Measurements from ENCODE around the gene BCDIN3D.

DNA sequence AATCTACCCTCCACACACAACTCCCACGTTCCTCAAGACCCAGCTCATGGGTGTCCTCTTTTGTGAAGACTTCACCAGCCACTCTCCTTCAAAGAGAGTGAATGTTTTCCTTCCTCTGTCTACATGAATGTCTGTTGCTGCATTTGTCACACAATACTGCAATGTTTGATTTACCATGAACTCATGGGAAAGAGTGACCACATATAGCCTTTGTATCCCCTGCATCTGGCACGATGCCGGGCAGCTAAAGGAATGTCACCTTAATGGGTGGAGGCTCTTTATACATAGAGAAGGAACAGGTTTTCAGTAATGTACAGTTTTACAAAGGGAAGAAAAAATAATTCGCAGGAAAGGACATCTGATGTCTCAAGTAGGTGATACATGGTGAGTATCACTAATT is 12.1 kb upstream of the BCDIN3D start:
- TF ChIP-seq, protein P1, sequence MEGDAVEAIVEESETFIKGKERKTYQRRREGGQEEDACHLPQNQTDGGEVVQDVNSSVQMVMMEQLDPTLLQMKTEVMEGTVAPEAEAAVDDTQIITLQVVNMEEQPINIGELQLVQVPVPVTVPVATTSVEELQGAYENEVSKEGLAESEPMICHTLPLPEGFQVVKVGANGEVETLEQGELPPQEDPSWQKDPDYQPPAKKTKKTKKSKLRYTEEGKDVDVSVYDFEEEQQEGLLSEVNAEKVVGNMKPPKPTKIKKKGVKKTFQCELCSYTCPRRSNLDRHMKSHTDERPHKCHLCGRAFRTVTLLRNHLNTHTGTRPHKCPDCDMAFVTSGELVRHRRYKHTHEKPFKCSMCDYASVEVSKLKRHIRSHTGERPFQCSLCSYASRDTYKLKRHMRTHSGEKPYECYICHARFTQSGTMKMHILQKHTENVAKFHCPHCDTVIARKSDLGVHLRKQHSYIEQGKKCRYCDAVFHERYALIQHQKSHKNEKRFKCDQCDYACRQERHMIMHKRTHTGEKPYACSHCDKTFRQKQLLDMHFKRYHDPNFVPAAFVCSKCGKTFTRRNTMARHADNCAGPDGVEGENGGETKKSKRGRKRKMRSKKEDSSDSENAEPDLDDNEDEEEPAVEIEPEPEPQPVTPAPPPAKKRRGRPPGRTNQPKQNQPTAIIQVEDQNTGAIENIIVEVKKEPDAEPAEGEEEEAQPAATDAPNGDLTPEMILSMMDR (IDR thresholded peaks at IDR 0.05): no peak
- no peak for TF ChIP-seq POLR2A (IDR thresholded peaks at IDR 0.05)
